ENCODE results near the gene CAV1. TPM values are rescaled to one million over a fixed set of nuclear protein-coding genes. Genes with fewer than 3 reads are reported as not detected.

CAV1 gene
- total RNA-seq, 1 donor = 887 TPM

DNA sequence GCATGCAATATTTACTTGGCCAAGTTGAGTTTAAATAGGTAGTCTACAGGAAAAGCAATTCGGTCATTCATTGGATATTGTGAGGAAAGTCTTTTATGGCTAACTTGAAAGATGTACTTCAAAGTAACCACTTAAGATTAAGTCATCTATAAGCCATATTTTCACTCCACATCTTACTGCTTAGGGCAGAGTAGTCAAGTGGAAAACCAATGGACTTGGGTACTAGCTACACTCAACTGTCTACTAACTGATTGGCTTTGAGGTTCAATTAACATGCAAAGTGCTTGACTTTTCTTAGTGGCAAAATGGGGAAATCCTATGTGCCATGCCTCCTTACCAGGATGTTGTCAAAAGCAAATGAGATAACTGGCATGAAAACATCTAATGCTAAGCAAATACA is 51.0 kb downstream of the CAV1 start:
- H3K4me3 ChIP-seq (ENCODE audit: low read depth, low read length) = no peak overlapping the region
- DNase-seq (ENCODE audit: low read depth) = no peak
- TF ChIP-seq, protein P1, sequence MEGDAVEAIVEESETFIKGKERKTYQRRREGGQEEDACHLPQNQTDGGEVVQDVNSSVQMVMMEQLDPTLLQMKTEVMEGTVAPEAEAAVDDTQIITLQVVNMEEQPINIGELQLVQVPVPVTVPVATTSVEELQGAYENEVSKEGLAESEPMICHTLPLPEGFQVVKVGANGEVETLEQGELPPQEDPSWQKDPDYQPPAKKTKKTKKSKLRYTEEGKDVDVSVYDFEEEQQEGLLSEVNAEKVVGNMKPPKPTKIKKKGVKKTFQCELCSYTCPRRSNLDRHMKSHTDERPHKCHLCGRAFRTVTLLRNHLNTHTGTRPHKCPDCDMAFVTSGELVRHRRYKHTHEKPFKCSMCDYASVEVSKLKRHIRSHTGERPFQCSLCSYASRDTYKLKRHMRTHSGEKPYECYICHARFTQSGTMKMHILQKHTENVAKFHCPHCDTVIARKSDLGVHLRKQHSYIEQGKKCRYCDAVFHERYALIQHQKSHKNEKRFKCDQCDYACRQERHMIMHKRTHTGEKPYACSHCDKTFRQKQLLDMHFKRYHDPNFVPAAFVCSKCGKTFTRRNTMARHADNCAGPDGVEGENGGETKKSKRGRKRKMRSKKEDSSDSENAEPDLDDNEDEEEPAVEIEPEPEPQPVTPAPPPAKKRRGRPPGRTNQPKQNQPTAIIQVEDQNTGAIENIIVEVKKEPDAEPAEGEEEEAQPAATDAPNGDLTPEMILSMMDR (IDR thresholded peaks at IDR 0.05; ENCODE audit: insufficient read depth, low read depth, low read length) = no peak

DNA sequence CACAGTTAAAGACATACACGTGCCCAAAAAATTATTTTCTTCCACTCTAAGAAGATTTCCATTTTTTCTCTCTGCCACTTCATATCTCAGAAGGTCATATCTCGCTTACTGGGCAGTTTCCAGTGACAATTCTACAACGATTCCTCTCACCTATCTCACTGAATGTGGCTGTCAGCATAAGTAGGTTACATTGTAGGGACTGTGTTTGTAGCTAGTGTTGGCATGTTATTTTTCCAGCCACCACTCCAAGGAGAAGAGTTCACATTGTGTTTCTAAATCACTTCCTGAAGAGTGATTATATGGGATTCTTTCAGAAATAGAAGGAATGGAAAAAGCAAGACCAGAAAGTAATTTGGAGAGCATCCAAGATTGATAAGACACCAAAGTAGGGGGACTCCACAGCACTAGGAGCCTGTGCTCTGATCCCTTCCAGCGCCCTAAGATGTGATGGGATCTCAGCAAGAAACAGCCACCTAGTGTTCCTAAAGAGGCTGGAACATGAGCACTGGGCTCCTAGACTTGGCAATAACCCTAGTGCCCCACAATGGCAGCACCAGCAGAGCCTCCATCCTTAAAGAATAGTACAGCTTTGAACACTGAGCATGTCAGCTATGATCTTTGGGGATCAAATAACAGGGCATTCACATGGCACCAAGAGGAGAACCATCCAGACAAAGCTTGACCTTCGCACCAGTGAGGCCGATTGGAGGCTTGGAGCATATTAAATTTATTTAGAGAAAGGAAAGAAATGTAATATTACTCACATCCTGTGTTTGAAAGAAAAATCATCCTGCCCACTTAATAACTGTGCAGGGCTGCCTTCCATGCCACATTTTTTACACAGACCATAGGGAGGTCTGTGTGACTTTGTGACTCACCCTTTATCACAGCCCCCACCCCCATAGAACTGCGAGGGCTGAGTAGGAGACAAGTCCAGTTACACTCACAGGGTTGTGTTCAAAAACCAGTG is 51.8 kb downstream of the CAV1 start:
- DNase-seq (ENCODE audit: low read depth) = peak; percentile 73
- H3K4me3 ChIP-seq (ENCODE audit: low read depth, low read length) = no peak overlapping the region
- TF ChIP-seq, protein P1 (IDR thresholded peaks at IDR 0.05; ENCODE audit: insufficient read depth, low read depth, low read length) = no peak

DNA sequence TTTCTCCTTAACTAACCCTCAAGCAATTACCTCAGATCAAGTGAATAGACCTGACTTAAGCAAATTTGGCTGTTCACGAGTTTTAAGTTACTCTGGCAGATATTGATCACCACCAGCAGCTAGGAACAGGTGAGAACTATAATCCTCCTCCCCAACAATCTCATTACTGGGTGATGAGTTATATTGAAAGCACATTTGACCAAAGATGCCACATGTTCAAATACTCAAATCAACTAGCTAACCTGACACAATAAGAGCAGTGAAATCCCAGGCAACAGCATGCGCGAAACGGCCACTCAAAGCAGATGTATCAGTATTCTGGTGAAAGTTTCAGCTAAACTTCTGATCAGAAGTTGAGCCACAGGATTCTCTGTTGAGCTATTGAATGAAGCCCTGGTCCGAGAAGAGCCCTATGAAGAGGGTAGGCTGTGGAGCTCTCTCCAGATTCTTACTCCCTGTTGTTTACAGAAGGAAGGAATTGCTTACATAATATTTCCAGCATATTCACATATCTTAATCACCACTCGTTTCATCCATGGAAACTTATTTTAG is 52.6 kb downstream of the CAV1 start:
- no peak for DNase-seq (ENCODE audit: low read depth)
- TF ChIP-seq, protein P1 (IDR thresholded peaks at IDR 0.05; ENCODE audit: insufficient read depth, low read depth, low read length) = no peak
- no peak overlapping the region for H3K4me3 ChIP-seq (ENCODE audit: low read depth, low read length)

DNA sequence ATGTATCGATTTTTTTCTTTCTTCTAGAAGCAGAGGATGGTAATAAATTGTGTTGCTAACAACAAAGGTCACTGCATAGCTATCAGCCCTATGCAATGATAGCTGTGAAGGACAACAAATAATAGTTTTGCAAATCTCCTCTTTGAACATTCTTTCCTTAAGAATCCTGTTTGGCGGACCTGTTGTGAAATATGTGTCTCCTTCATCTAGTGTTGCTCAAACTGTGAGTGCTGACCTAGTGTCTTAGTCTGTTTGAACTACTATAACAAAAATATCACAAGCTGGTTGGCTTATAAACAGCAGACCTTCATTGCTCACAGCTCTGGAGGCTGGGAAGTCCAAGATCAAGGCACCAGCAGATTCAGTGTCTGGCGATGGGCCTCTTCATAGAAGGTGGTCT is 53.7 kb downstream of the CAV1 start:
- no peak overlapping the region for H3K4me3 ChIP-seq (ENCODE audit: low read depth, low read length)
- TF ChIP-seq, protein P1 (IDR thresholded peaks at IDR 0.05; ENCODE audit: insufficient read depth, low read depth, low read length) = no peak
- peak; percentile 74 for DNase-seq (ENCODE audit: low read depth)

DNA sequence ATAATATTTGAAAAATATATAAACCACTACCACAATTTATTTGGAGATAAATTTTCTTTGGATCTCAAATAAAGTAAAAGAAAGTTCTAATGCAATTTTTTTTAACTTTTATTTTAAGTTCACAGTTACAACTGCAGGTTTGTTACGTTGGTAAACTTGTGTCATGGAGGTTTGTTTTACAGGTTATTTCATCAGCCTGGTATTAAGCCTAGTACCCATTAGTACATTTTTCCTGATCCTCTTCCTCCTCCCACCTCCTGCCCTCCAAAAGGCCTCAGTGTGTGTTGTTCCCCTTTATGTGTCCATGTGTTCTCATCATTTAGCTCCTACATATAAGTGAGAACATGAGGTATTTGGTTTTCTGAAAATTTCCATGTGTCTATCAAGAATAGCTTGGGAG is 54.5 kb downstream of the CAV1 start:
- TF ChIP-seq, protein P1 (IDR thresholded peaks at IDR 0.05; ENCODE audit: insufficient read depth, low read depth, low read length) = no peak
- H3K4me3 ChIP-seq (ENCODE audit: low read depth, low read length) = no peak overlapping the region
- DNase-seq (ENCODE audit: low read depth) = no peak

DNA sequence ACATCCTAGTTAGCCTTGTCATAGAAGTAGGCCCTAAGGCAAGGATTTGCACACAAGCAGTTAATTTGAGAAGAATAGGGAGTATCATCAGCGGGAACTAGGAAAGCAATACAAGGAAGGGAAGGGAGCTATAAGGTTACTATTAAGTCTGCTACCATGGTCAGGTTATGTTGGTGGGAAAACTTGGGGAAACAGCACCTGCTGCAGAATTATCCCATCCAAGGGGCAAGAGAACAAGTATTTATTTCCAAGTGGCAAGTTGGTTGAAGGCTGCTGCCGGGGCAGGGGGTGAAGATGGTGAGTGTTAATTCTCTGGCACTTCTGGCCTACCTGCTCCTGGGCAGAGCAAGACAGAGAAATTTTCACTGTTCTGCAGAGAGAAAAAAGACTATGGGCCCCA is 55.0 kb downstream of the CAV1 start:
- TF ChIP-seq, protein P1 (IDR thresholded peaks at IDR 0.05; ENCODE audit: insufficient read depth, low read depth, low read length) = no peak
- no peak for DNase-seq (ENCODE audit: low read depth)
- no peak overlapping the region for H3K4me3 ChIP-seq (ENCODE audit: low read depth, low read length)
